ENCODE results near the gene HRAS.

DNA sequence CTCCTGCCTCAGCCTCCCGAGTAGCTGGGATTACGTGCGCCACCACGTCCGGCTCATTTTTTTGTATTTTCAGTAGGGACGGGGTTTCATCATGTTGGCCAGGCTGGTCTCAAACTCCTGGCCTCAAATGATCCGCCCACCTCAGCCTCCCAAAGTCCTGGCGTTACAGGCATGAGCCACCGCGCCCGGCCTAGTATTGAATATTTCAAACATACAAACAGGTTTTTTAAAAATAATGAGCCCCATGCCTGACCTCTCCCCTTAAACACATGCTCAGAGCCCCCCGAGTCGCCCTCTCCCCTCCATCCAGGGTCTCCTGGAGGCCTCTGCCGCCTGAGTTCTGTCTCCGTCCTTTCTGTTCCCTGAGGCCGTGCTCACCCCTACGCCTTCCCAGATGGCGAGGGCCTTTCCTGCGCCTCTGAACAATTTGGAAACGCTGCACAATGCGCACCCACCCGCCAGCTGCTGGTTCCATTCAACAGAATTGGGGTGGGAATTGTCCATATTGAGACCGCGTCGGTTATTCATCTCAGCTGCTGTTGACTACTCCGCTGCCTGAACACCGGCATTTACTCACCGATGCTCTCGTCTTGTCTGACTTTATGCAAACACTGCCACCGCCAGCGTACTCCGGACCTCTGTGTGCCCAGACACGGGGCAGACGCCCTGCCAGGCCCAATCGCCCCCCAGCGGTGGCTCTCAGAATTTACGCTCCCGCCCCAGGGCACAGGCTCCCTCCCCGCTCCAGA lies 14.8 kb downstream of the HRAS start:
- no peak for TF ChIP-seq POLR2A (IDR thresholded peaks at IDR 0.05)
- no peak for TF ChIP-seq POLR2AphosphoS5 (IDR thresholded peaks at IDR 0.05)
- TF ChIP-seq, protein P1, sequence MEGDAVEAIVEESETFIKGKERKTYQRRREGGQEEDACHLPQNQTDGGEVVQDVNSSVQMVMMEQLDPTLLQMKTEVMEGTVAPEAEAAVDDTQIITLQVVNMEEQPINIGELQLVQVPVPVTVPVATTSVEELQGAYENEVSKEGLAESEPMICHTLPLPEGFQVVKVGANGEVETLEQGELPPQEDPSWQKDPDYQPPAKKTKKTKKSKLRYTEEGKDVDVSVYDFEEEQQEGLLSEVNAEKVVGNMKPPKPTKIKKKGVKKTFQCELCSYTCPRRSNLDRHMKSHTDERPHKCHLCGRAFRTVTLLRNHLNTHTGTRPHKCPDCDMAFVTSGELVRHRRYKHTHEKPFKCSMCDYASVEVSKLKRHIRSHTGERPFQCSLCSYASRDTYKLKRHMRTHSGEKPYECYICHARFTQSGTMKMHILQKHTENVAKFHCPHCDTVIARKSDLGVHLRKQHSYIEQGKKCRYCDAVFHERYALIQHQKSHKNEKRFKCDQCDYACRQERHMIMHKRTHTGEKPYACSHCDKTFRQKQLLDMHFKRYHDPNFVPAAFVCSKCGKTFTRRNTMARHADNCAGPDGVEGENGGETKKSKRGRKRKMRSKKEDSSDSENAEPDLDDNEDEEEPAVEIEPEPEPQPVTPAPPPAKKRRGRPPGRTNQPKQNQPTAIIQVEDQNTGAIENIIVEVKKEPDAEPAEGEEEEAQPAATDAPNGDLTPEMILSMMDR (IDR thresholded peaks at IDR 0.05) = no peak
- TF ChIP-seq EP300 (IDR thresholded peaks at IDR 0.05) = no peak

Data from stomach (tissue), 4 donors.